GM12865 (cell line): ENCODE measurements around the gene ADH6.
"Not testable (repeated sequence)": the region's sequence is repeated elsewhere in the genome, so short reads cannot be mapped to it uniquely, and the experiment has no call there.

Source experiments
- DNase-seq: peaks from one replicate; pipeline ENCODE4 v3.0.0; 2010; ENCODE audit warnings: low read depth
- H3K4me3 ChIP-seq: 2 replicates; pipeline ENCODE4 v1.5.1; 2011; ENCODE audit warnings: mild to moderate bottlenecking, low read depth, low read length, control low read depth
- CTCF ChIP-seq: IDR thresholded peaks from 2 replicates; pipeline ENCODE4 v1.5.1; 2011; ENCODE audit warnings: low read length, control low read depth, low read depth, inconsistent platforms; ENCODE audit not compliant: insufficient read depth; ENCODE audit errors: missing control alignments

Gene ADH6

DNA sequence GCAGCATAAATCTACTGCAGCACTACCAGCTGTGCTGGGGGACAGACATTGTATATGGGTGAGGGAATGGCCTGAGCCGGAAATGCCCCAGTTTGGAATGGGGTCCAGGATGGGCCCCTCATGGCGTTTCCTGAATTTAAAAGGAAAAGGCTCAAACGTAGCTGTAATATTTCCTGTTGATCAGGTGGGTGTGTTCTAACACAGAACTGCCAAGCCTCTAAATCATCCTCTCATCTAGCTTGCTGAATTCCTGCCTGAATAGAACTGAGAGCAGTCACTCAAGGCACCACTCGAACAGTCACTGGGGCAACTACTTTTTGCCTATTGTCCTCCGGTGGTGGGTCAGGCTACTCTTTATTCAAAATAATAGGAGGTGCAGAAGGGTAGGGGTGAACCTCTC is 28.7 kb downstream of the ADH6 start:
- TF ChIP-seq CTCF: no peak
- H3K4me3 ChIP-seq: no peak overlapping the region
- DNase-seq: no peak

DNA sequence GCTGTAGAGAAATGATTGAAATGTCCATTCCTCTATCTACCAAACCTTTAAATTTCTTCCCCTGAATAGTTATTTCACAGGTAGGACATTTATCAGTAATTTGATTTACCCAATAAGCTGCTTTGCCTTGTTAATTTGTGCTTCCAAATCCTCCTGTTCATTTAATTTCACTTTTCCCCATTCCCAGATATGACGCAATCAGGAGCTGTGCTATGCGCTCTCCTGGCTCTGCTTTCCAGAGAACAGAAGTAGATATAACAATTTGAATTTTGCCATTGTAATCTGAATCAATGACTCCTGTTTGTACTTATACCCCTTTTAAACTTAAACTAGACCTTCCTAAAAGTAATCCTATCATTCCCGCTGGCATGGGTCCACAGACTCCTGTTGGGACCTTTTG is 29.1 kb downstream of the ADH6 start:
- not testable (repeated sequence) for H3K4me3 ChIP-seq, DNase-seq

DNA sequence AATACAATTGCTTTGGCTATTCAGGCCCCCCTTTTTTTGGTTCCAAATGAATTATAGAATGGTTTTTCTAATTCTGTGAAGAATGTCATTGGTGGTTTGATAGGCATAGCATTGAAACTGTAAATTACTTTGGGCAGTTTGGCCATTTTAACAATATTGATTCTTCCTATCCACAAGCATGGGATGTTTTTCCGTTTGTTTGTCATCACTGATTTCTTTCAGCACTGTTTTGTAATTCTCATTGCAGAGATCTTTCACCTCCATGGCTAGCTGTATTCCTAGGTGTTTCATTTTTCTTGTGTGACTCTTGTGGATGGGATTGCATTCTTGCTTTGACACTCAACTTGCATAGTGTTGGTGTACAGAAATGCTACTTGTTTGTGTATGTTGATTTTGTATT is 33.0 kb downstream of the ADH6 start:
- no peak for TF ChIP-seq CTCF
- DNase-seq: no peak
- no peak overlapping the region for H3K4me3 ChIP-seq

DNA sequence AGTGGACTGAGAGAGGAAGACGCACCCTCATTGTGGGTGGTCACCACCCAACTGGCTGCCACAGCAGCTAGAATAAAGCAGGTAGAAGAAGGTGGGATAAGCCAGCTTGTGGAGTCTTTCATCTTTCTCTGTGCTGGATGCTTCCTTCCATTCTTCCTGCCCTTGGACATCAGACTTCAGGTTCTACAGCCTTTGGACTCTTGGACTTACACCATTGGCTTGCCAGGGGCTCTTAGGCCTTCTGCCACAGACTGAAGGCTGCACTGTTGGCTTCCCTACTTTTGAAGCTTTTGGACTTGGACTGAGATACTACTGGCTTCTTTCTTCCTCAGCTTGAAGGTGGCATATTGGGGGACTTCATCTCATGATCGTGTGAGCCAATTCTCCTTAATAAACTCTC is 33.5 kb downstream of the ADH6 start:
- TF ChIP-seq CTCF: no peak
- H3K4me3 ChIP-seq: no peak overlapping the region
- no peak for DNase-seq

DNA sequence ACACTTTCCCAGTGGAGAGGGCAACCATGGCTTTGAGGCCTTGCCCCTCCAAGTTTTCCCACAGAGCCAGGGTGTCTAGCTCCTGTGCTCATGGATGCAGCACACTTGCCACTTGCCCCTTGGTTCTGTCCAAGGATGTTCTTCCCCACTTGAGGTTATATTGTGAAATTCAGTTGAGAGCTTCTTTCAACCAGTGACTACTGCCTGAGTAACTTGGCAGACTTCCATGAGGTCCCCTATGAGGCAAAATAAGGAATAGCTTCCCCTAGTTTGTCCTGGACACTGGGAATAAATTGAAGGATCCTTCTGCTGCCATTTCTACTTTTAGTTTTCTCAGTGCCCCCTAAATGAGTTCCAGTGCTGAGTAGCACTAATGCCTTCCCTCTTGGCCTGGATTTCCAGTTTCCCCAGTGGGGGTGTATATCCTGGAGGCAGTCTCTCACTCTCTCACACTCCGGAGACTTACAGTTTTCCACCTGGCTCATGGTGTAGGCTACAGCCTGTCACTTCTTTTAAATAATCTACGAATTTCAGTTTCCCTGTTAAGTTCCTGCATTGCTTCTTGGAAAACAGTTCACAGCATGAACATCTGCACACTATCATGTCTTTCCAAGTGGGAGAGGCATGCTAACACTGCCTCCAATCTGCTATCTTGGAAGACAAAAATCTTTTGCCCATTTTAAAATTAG is 38.5 kb downstream of the ADH6 start:
- no peak for DNase-seq
- no peak overlapping the region for H3K4me3 ChIP-seq
- no peak for TF ChIP-seq CTCF

DNA sequence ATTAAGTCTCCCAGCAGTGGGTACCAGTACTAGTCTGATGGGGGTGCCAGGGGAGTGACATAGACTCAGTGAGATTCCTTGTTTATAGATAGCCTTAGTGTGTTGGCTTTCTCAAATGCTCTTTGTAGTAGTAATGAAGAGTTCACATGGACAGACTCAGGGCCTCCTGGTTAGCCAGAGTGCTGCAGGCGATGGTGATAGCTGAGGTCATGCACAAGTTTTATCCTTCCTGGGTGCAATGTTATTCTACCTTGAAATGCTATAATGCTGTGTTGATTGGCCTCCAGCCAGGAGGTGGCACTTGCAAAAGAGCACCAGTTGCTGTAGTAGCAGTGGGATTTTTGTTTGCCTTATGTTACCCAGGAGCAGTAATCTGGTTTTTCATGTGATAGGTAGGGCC is 39.4 kb downstream of the ADH6 start:
- H3K4me3 ChIP-seq: no peak overlapping the region
- TF ChIP-seq CTCF: no peak
- no peak for DNase-seq

- H3K4me3 ChIP-seq: no peak overlapping the region
- TF ChIP-seq CTCF: no peak
- DNase-seq: no peak
Observed at GRCh38 chr4:99179178-99179577, 39.9 kb downstream of the ADH6 start.

- no peak for TF ChIP-seq CTCF
- DNase-seq: no peak
- H3K4me3 ChIP-seq: no peak overlapping the region
Observed at GRCh38 chr4:99166544-99166943, 52.5 kb downstream of the ADH6 start.
